Activated CD4-positive, alpha-beta T cell treated with anti-CD3 and anti-CD28 coated beads, Interleukin-2, amount 10 ng/mL, durations not matched to agents 7 days and 5 days (primary cell): ENCODE measurements around the gene PLEKHA7. TPM values are rescaled to one million over a fixed set of nuclear protein-coding genes. Genes with fewer than 3 reads are reported as not detected.
"Not testable (repeated sequence)": the region's sequence is repeated elsewhere in the genome, so short reads cannot be mapped to it uniquely, and the experiment has no call there.

Source experiments
- CTCF ChIA-PET: fragments of 350-600 bp; sonication (Branson Sonifier 250); formaldehyde crosslinking; loops from one replicate; lab custom pipeline; 2021; ENCODE audit warnings: antibody characterized with exemption; lab: Charles Lee
- POLR2A ChIA-PET: fragments of 350-600 bp; sonication (Branson Sonifier 250); formaldehyde crosslinking; loops from one replicate; lab custom pipeline; 2021; ENCODE audit warnings: antibody characterized with exemption; lab: Charles Lee
- DNase-seq: peaks from one replicate; pipeline ENCODE4 v3.0.0-alpha.2; 2020
- H3K27ac Mint-ChIP-seq: one replicate; pipeline ENCODE4 v1.8.0; 2021; ENCODE audit warnings: mild to moderate bottlenecking, moderate library complexity, mixed read lengths
- H3K27me3 Mint-ChIP-seq: one replicate; pipeline ENCODE4 v1.8.0; 2021; ENCODE audit warnings: mixed read lengths
- H3K36me3 Mint-ChIP-seq: one replicate; pipeline ENCODE4 v1.8.0; 2021; ENCODE audit warnings: low read depth, mixed read lengths
- H3K4me1 Mint-ChIP-seq: one replicate; pipeline ENCODE4 v1.8.0; 2021; ENCODE audit warnings: mixed read lengths
- H3K4me3 Mint-ChIP-seq: one replicate; pipeline ENCODE4 v1.8.0; 2021; ENCODE audit warnings: mild to moderate bottlenecking, moderate library complexity, mixed read lengths
- H3K9me3 Mint-ChIP-seq: one replicate; pipeline ENCODE4 v1.8.0; 2021; ENCODE audit warnings: mixed read lengths
- total RNA-seq, 2 experiments: library from RNA; stranded (reverse); gene quantifications; one replicate each; pipeline ENCODE4 v1.2.3, GENCODE V29; 2021

Gene PLEKHA7
- total RNA-seq, 2 experiments from 2014 or later = 3.4 to 3.5 TPM

GRCh38 chr11:16889010-16889409 lies 125.2 kb downstream of the PLEKHA7 start:
- DNase-seq, H3K27ac Mint-ChIP-seq, H3K4me1 Mint-ChIP-seq, H3K4me3 Mint-ChIP-seq, H3K36me3 Mint-ChIP-seq, H3K27me3 Mint-ChIP-seq, H3K9me3 Mint-ChIP-seq, POLR2A ChIA-PET: not testable (repeated sequence)
- CTCF ChIA-PET = interaction anchor here (0.6 kb wide), 1 partner anchor 395 kb away, joined by 3 read pairs; no protein-coding TSS in a partner anchor

GRCh38 chr11:16887887-16888286 lies 126.3 kb downstream of the PLEKHA7 start:
- H3K9me3 Mint-ChIP-seq, H3K4me3 Mint-ChIP-seq, H3K4me1 Mint-ChIP-seq, DNase-seq, H3K27ac Mint-ChIP-seq, H3K27me3 Mint-ChIP-seq, H3K36me3 Mint-ChIP-seq, POLR2A ChIA-PET: not testable (repeated sequence)
- CTCF ChIA-PET = interaction anchor here (1.4 kb wide), 1 partner anchor 15 kb away, joined by 4 read pairs; no protein-coding TSS in a partner anchor

- no peak for DNase-seq
- Mint-ChIP-seq H3K4me1 (no peaks in the 10 kb centered on the region), H3K9me3 (no peaks in the 10 kb centered on the region), H3K27ac (no peak overlapping the region), H3K27me3 (no peaks in the 10 kb centered on the region), H3K4me3 (no peak overlapping the region), H3K36me3 (no peaks in the 10 kb centered on the region)
- POLR2A ChIA-PET = no interaction called here
- CTCF ChIA-PET = interaction anchor here (0.7 kb wide), 1 partner anchor 13 kb away, joined by 3 read pairs; no protein-coding TSS in a partner anchor
These were observed 131.0 kb downstream of the PLEKHA7 start for GRCh38 chr11:16883174-16883573.

GRCh38 chr11:16881766-16882165 lies 132.4 kb downstream of the PLEKHA7 start:
- no peaks in the 10 kb centered on the region for H3K9me3 Mint-ChIP-seq

GRCh38 chr11:16881074-16881709 lies 133.0 kb downstream of the PLEKHA7 start:
- ChIA-PET CTCF (interaction anchor here (0.8 kb wide), 1 partner anchor 89 kb away, joined by 3 read pairs; no protein-coding TSS in a partner anchor), POLR2A (no interaction called here)
- no peak overlapping the region for H3K4me3 Mint-ChIP-seq
- H3K4me1 Mint-ChIP-seq = no peaks in the 10 kb centered on the region
- H3K9me3 Mint-ChIP-seq = no peaks in the 10 kb centered on the region
- H3K36me3 Mint-ChIP-seq = no peaks in the 10 kb centered on the region
- no peak overlapping the region for H3K27ac Mint-ChIP-seq
- no peak for DNase-seq
- no peaks in the 10 kb centered on the region for H3K27me3 Mint-ChIP-seq

More at GRCh38 chr11:16881766-16882165, 132.4 kb downstream of the PLEKHA7 start:
- H3K36me3 Mint-ChIP-seq = no peaks in the 10 kb centered on the region
- H3K4me3 Mint-ChIP-seq = no peak overlapping the region
- H3K27me3 Mint-ChIP-seq = no peaks in the 10 kb centered on the region
- ChIA-PET CTCF (interaction anchor here (0.8 kb wide), 1 partner anchor 89 kb away, joined by 3 read pairs; no protein-coding TSS in a partner anchor), POLR2A (no interaction called here)
- no peaks in the 10 kb centered on the region for H3K4me1 Mint-ChIP-seq
- H3K27ac Mint-ChIP-seq = no peak overlapping the region
- DNase-seq = no peak

GRCh38 chr11:16880184-16880801 lies 133.9 kb downstream of the PLEKHA7 start:
- Mint-ChIP-seq H3K4me3 (no peak overlapping the region), H3K27me3 (no peaks in the 10 kb centered on the region), H3K4me1 (no peaks in the 10 kb centered on the region), H3K36me3 (no peaks in the 10 kb centered on the region), H3K27ac (no peak overlapping the region), H3K9me3 (no peaks in the 10 kb centered on the region)
- CTCF ChIA-PET = no interaction called here
- no peak for DNase-seq
- POLR2A ChIA-PET = no interaction called here

GRCh38 chr11:16879690-16880089 lies 134.5 kb downstream of the PLEKHA7 start:
- Mint-ChIP-seq H3K4me3 (no peak overlapping the region), H3K4me1 (no peaks in the 10 kb centered on the region), H3K9me3 (no peaks in the 10 kb centered on the region), H3K36me3 (no peaks in the 10 kb centered on the region), H3K27ac (no peak overlapping the region), H3K27me3 (no peaks in the 10 kb centered on the region)
- ChIA-PET POLR2A (no interaction called here), CTCF (no interaction called here)
- DNase-seq = no peak

- Mint-ChIP-seq H3K27me3 (no peaks in the 10 kb centered on the region), H3K36me3 (no peaks in the 10 kb centered on the region), H3K4me1 (no peaks in the 10 kb centered on the region), H3K27ac (no peak overlapping the region), H3K4me3 (no peak overlapping the region), H3K9me3 (no peaks in the 10 kb centered on the region)
- ChIA-PET CTCF (interaction anchor here (0.9 to 1.4 kb wide), 2 partner anchors 13 to 32 kb away, joined by 4 read pairs; no protein-coding TSS in a partner anchor), POLR2A (no interaction called here)
- no peak for DNase-seq
These were observed 137.4 kb downstream of the PLEKHA7 start for GRCh38 chr11:16876837-16877236.

- H3K27me3 Mint-ChIP-seq = no peaks in the 10 kb centered on the region
- no peaks in the 10 kb centered on the region for H3K4me1 Mint-ChIP-seq
- CTCF ChIA-PET = interaction anchor here (0.8 to 1.4 kb wide), 5 partner anchors 8 to 33 kb away, joined by 3 to 6 read pairs (median 4); no protein-coding TSS in a partner anchor
- no peaks in the 10 kb centered on the region for H3K9me3 Mint-ChIP-seq
- no peak for DNase-seq
- no peak overlapping the region for H3K4me3 Mint-ChIP-seq
- POLR2A ChIA-PET = no interaction called here
- no peak overlapping the region for H3K27ac Mint-ChIP-seq
- no peaks in the 10 kb centered on the region for H3K36me3 Mint-ChIP-seq
These were observed 138.0 kb downstream of the PLEKHA7 start for GRCh38 chr11:16876053-16876752.

- Mint-ChIP-seq H3K27me3 (no peaks in the 10 kb centered on the region), H3K36me3 (no peaks in the 10 kb centered on the region), H3K4me3 (no peak overlapping the region), H3K4me1 (no peaks in the 10 kb centered on the region), H3K27ac (no peak overlapping the region), H3K9me3 (no peaks in the 10 kb centered on the region)
- CTCF ChIA-PET = interaction anchor here (1.2 to 1.4 kb wide), 2 partner anchors 10 to 12 kb away, joined by 5 to 6 read pairs; no protein-coding TSS in a partner anchor
- no peak for DNase-seq
- POLR2A ChIA-PET = no interaction called here
These were observed 139.8 kb downstream of the PLEKHA7 start for GRCh38 chr11:16874275-16874975.

GRCh38 chr11:16873289-16873688 lies 140.9 kb downstream of the PLEKHA7 start:
- POLR2A ChIA-PET = no interaction called here
- no peak overlapping the region for H3K27ac Mint-ChIP-seq
- H3K36me3 Mint-ChIP-seq = no peaks in the 10 kb centered on the region
- H3K27me3 Mint-ChIP-seq = no peaks in the 10 kb centered on the region
- DNase-seq = no peak
- H3K4me3 Mint-ChIP-seq = no peak overlapping the region
- H3K9me3 Mint-ChIP-seq = no peaks in the 10 kb centered on the region
- no peaks in the 10 kb centered on the region for H3K4me1 Mint-ChIP-seq
- CTCF ChIA-PET = no interaction called here

- Mint-ChIP-seq H3K27me3 (no peaks in the 10 kb centered on the region), H3K4me1 (no peaks in the 10 kb centered on the region), H3K4me3 (no peak overlapping the region), H3K9me3 (no peaks in the 10 kb centered on the region), H3K36me3 (no peaks in the 10 kb centered on the region), H3K27ac (no peak overlapping the region)
- DNase-seq = no peak
- ChIA-PET CTCF (interaction anchor here (2.6 kb wide), 1 partner anchor 11 kb away, joined by 9 read pairs; no protein-coding TSS in a partner anchor), POLR2A (no interaction called here)
These were observed 142.8 kb downstream of the PLEKHA7 start for GRCh38 chr11:16871368-16871767.
